ENCODE results near the gene MAPK8IP3. TPM values are rescaled to one million over a fixed set of nuclear protein-coding genes. Genes with fewer than 3 reads are reported as not detected.

MAPK8IP3 gene
- total RNA-seq, 1 experiment from 2014 or later, result 72.3 TPM

DNA sequence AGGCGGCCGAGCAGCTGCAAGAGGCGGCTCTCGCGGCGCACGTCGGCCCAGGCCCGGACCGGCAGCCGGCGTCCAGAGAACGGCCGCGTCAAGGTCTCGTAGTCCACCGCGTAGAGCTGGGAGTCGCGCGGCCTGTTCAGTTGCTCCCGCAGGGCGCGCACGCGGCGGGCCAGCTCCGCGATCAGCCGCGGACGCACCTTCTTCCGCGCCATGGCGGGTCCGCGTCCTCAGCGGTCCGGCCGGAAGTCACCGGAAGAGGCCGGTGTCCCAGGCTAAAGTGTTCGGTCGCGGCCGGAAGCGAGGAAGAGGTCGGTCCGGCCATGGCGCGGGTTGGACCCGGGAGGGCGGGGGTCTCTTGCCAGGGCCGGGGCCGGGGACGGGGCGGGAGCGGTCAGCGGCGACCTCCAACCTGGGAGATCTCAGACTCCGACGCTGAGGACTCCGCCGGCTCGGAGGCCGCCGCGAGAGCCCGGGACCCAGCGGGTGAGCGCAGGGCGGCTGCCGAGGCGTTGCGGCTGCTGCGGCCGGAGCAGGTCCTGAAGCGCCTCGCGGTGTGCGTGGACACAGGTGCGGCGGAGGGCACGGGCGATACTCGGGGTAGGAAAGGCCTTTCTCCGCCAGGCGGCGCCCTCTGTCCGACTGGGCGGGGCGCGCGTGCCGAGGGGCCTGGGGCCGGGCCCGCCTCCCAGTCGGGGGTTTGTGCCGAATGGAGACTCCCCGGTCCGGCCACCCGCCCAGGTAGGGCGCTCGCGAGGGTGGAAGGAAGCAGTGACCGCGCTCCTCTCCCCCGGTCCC, 67.1 kb downstream of the MAPK8IP3 start, which contains the start of gene MRPS34:
Gene MRPS34, minus strand, starts transcription at position 227 of the 795 bp plus-strand sequence. Its CDS starts 15 bp downstream, at position 212.
- Mint-ChIP-seq H3K4me1 (peaks cover 4% of the 10 kb centered on the region), H3K9me3 (no peaks in the 10 kb centered on the region), H3K27me3 (ENCODE audit: low read depth) (no peaks in the 10 kb centered on the region; the same call in 1 of the 2 replicates), H3K4me3 (peak within 1 kb of the TSS; percentile 99), H3K27ac (peak within 1 kb of the TSS; percentile 98), H3K36me3 (peaks cover 4% of the 10 kb centered on the region)
- ATAC-seq (peak; percentile 56), DNase-seq (ENCODE audit: low spot score) (peak; percentile 88)
- CTCF ChIA-PET, result interaction anchor here (0.6 to 3.1 kb wide), 8 partner anchors 9 to 430 kb away, joined by 3 to 37 read pairs (median 5); partner anchors contain the start of genes NUBP2 and SPSB3
- POLR2A ChIA-PET, result interaction anchor here (0.8 to 3.6 kb wide), 5 partner anchors 8 to 208 kb away, joined by 3 to 18 read pairs (median 3); partner anchors contain the start of genes NOXO1, NUBP2 and SPSB3
- TF ChIP-seq, protein P1, sequence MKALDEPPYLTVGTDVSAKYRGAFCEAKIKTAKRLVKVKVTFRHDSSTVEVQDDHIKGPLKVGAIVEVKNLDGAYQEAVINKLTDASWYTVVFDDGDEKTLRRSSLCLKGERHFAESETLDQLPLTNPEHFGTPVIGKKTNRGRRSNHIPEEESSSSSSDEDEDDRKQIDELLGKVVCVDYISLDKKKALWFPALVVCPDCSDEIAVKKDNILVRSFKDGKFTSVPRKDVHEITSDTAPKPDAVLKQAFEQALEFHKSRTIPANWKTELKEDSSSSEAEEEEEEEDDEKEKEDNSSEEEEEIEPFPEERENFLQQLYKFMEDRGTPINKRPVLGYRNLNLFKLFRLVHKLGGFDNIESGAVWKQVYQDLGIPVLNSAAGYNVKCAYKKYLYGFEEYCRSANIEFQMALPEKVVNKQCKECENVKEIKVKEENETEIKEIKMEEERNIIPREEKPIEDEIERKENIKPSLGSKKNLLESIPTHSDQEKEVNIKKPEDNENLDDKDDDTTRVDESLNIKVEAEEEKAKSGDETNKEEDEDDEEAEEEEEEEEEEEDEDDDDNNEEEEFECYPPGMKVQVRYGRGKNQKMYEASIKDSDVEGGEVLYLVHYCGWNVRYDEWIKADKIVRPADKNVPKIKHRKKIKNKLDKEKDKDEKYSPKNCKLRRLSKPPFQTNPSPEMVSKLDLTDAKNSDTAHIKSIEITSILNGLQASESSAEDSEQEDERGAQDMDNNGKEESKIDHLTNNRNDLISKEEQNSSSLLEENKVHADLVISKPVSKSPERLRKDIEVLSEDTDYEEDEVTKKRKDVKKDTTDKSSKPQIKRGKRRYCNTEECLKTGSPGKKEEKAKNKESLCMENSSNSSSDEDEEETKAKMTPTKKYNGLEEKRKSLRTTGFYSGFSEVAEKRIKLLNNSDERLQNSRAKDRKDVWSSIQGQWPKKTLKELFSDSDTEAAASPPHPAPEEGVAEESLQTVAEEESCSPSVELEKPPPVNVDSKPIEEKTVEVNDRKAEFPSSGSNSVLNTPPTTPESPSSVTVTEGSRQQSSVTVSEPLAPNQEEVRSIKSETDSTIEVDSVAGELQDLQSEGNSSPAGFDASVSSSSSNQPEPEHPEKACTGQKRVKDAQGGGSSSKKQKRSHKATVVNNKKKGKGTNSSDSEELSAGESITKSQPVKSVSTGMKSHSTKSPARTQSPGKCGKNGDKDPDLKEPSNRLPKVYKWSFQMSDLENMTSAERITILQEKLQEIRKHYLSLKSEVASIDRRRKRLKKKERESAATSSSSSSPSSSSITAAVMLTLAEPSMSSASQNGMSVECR (CRISPR knock-in tag; IDR thresholded peaks at IDR 0.05; ENCODE audit: borderline replicate concordance), result peak; percentile 84; the same call in 1 of the 2 replicates
- TF ChIP-seq, protein P2, sequence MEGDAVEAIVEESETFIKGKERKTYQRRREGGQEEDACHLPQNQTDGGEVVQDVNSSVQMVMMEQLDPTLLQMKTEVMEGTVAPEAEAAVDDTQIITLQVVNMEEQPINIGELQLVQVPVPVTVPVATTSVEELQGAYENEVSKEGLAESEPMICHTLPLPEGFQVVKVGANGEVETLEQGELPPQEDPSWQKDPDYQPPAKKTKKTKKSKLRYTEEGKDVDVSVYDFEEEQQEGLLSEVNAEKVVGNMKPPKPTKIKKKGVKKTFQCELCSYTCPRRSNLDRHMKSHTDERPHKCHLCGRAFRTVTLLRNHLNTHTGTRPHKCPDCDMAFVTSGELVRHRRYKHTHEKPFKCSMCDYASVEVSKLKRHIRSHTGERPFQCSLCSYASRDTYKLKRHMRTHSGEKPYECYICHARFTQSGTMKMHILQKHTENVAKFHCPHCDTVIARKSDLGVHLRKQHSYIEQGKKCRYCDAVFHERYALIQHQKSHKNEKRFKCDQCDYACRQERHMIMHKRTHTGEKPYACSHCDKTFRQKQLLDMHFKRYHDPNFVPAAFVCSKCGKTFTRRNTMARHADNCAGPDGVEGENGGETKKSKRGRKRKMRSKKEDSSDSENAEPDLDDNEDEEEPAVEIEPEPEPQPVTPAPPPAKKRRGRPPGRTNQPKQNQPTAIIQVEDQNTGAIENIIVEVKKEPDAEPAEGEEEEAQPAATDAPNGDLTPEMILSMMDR (IDR thresholded peaks at IDR 0.05), result peak; percentile 74
- peak; percentile 22; the same call in 1 of the 2 replicates for TF ChIP-seq ESRRA (CRISPR knock-in tag; IDR thresholded peaks at IDR 0.05; ENCODE audit: borderline replicate concordance)
- TF ChIP-seq, protein P3, sequence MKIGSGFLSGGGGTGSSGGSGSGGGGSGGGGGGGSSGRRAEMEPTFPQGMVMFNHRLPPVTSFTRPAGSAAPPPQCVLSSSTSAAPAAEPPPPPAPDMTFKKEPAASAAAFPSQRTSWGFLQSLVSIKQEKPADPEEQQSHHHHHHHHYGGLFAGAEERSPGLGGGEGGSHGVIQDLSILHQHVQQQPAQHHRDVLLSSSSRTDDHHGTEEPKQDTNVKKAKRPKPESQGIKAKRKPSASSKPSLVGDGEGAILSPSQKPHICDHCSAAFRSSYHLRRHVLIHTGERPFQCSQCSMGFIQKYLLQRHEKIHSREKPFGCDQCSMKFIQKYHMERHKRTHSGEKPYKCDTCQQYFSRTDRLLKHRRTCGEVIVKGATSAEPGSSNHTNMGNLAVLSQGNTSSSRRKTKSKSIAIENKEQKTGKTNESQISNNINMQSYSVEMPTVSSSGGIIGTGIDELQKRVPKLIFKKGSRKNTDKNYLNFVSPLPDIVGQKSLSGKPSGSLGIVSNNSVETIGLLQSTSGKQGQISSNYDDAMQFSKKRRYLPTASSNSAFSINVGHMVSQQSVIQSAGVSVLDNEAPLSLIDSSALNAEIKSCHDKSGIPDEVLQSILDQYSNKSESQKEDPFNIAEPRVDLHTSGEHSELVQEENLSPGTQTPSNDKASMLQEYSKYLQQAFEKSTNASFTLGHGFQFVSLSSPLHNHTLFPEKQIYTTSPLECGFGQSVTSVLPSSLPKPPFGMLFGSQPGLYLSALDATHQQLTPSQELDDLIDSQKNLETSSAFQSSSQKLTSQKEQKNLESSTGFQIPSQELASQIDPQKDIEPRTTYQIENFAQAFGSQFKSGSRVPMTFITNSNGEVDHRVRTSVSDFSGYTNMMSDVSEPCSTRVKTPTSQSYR (CRISPR knock-in tag; IDR thresholded peaks at IDR 0.05), result peak; percentile 45; the same call in 1 of the 2 replicates
- peak; percentile 33; the same call in 1 of the 2 replicates for TF ChIP-seq CREM (CRISPR knock-in tag; IDR thresholded peaks at IDR 0.05)
- TF ChIP-seq NFYB (CRISPR knock-in tag; conservative IDR thresholded peaks at IDR 0.05; ENCODE audit: low read depth), result no peak
- 0 out of 2 replicates have a peak, but pooled peaks have one; percentile 63 for TF ChIP-seq SMAD3 (CRISPR knock-in tag; IDR thresholded peaks at IDR 0.05; ENCODE audit: borderline replicate concordance)
- TF ChIP-seq, protein P4, sequence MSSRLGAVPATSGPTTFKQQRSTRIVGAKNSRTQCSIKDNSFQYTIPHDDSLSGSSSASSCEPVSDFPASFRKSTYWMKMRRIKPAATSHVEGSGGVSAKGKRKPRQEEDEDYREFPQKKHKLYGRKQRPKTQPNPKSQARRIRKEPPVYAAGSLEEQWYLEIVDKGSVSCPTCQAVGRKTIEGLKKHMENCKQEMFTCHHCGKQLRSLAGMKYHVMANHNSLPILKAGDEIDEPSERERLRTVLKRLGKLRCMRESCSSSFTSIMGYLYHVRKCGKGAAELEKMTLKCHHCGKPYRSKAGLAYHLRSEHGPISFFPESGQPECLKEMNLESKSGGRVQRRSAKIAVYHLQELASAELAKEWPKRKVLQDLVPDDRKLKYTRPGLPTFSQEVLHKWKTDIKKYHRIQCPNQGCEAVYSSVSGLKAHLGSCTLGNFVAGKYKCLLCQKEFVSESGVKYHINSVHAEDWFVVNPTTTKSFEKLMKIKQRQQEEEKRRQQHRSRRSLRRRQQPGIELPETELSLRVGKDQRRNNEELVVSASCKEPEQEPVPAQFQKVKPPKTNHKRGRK (CRISPR knock-in tag; IDR thresholded peaks at IDR 0.05; ENCODE audit: borderline replicate concordance), result no peak
- TF ChIP-seq ZNF232 (CRISPR knock-in tag; IDR thresholded peaks at IDR 0.05), result peak; percentile 84
- TF ChIP-seq, protein P5, sequence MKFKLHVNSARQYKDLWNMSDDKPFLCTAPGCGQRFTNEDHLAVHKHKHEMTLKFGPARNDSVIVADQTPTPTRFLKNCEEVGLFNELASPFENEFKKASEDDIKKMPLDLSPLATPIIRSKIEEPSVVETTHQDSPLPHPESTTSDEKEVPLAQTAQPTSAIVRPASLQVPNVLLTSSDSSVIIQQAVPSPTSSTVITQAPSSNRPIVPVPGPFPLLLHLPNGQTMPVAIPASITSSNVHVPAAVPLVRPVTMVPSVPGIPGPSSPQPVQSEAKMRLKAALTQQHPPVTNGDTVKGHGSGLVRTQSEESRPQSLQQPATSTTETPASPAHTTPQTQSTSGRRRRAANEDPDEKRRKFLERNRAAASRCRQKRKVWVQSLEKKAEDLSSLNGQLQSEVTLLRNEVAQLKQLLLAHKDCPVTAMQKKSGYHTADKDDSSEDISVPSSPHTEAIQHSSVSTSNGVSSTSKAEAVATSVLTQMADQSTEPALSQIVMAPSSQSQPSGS (CRISPR knock-in tag; IDR thresholded peaks at IDR 0.05; ENCODE audit: borderline replicate concordance, low read depth), result peak; percentile 56
- peak; percentile 71; the same call in 1 of the 2 replicates for TF ChIP-seq JUN (CRISPR knock-in tag; IDR thresholded peaks at IDR 0.05)
- TF ChIP-seq, protein P6, sequence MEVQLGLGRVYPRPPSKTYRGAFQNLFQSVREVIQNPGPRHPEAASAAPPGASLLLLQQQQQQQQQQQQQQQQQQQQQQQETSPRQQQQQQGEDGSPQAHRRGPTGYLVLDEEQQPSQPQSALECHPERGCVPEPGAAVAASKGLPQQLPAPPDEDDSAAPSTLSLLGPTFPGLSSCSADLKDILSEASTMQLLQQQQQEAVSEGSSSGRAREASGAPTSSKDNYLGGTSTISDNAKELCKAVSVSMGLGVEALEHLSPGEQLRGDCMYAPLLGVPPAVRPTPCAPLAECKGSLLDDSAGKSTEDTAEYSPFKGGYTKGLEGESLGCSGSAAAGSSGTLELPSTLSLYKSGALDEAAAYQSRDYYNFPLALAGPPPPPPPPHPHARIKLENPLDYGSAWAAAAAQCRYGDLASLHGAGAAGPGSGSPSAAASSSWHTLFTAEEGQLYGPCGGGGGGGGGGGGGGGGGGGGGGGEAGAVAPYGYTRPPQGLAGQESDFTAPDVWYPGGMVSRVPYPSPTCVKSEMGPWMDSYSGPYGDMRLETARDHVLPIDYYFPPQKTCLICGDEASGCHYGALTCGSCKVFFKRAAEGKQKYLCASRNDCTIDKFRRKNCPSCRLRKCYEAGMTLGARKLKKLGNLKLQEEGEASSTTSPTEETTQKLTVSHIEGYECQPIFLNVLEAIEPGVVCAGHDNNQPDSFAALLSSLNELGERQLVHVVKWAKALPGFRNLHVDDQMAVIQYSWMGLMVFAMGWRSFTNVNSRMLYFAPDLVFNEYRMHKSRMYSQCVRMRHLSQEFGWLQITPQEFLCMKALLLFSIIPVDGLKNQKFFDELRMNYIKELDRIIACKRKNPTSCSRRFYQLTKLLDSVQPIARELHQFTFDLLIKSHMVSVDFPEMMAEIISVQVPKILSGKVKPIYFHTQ (CRISPR knock-in tag; IDR thresholded peaks at IDR 0.05), result no peak
- no peak for TF ChIP-seq TEAD4 (CRISPR knock-in tag; IDR thresholded peaks at IDR 0.05)
- TF ChIP-seq GABPB1 (CRISPR knock-in tag; IDR thresholded peaks at IDR 0.05), result peak; percentile 89
- TF ChIP-seq TEAD1 (CRISPR knock-in tag; IDR thresholded peaks at IDR 0.05), result peak; percentile 78
- TF ChIP-seq, protein P7, sequence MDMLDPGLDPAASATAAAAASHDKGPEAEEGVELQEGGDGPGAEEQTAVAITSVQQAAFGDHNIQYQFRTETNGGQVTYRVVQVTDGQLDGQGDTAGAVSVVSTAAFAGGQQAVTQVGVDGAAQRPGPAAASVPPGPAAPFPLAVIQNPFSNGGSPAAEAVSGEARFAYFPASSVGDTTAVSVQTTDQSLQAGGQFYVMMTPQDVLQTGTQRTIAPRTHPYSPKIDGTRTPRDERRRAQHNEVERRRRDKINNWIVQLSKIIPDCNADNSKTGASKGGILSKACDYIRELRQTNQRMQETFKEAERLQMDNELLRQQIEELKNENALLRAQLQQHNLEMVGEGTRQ (CRISPR knock-in tag; IDR thresholded peaks at IDR 0.05), result peak; percentile 57; the same call in 1 of the 2 replicates
